Neural cell (in vitro differentiated cells): ENCODE data around the gene SPR. TPM values are rescaled to one million over a fixed set of nuclear protein-coding genes. Genes with fewer than 3 reads are reported as not detected.
"Not testable (repeated sequence)": the region's sequence is repeated elsewhere in the genome, so short reads cannot be mapped to it uniquely, and the experiment has no call there.

Source experiments
- H2AFZ ChIP-seq: fragments of 200-600, 300-800 bp; sonication (generic), shearing (Covaris generic); 2 replicates; pipeline ENCODE4 v1.6.0; 2014; ENCODE audit warnings: low read depth, mild to moderate bottlenecking, antibody characterized with exemption, low read length, moderate library complexity
- H3F3A ChIP-seq: fragments of 200-600 bp; shearing (Covaris generic); 2 replicates; pipeline ENCODE4 v1.6.1; 2016; ENCODE audit warnings: mild to moderate bottlenecking, moderate library complexity, mixed read lengths, antibody characterized with exemption, low read length; ENCODE audit not compliant: insufficient read depth, poor library complexity, severe bottlenecking
- H3K27ac ChIP-seq: fragments of 200-600, 300-800 bp; sonication (generic), shearing (Covaris generic); 2 replicates; pipeline ENCODE4 v1.5.1; 2014; ENCODE audit warnings: mild to moderate bottlenecking, low read length, moderate library complexity
- H3K27me3 ChIP-seq: fragments of 300-800, 200-600 bp; sonication (generic), shearing (Covaris generic); 2 replicates; pipeline ENCODE4 v1.6.0; 2014; ENCODE audit warnings: mild to moderate bottlenecking, low read depth, low read length, moderate library complexity; ENCODE audit not compliant: insufficient read depth
- H3K36me3 ChIP-seq: fragments of 300-800, 200-600 bp; sonication (generic), shearing (Covaris generic); 2 replicates; pipeline ENCODE4 v1.5.1; 2014; ENCODE audit warnings: mild to moderate bottlenecking, antibody characterized with exemption, low read length, moderate library complexity; ENCODE audit not compliant: insufficient read depth
- H3K4me2 ChIP-seq: fragments of 300-800, 200-600 bp; sonication (generic), shearing (Covaris generic); 2 replicates; pipeline ENCODE4 v1.6.0; 2014; ENCODE audit warnings: mild to moderate bottlenecking, low read length
- H3K4me3 ChIP-seq: fragments of 300-800, 200-600 bp; sonication (generic), shearing (Covaris generic); 2 replicates; pipeline ENCODE4 v1.5.1; 2014; ENCODE audit warnings: mild to moderate bottlenecking, low read length, moderate library complexity
- H3K79me2 ChIP-seq: fragments of 200-600 bp; shearing (Covaris generic); replicated peaks from 2 replicates; pipeline ENCODE4 v1.6.0; 2014; ENCODE audit warnings: mild to moderate bottlenecking, low read length, moderate library complexity; ENCODE audit not compliant: insufficient read depth
- H3K9ac ChIP-seq: fragments of 300-800, 200-600 bp; sonication (generic), shearing (Covaris generic); 2 replicates; pipeline ENCODE4 v1.6.1; 2016; ENCODE audit warnings: mild to moderate bottlenecking, low read length, mixed read lengths
- H3K9me2 ChIP-seq: fragments of 200-600 bp; shearing (Covaris generic); 2 replicates; pipeline ENCODE4 v1.6.1; 2016; ENCODE audit warnings: mild to moderate bottlenecking, low read length, mixed read lengths; ENCODE audit not compliant: insufficient read depth
- H3K9me3 ChIP-seq: fragments of 200-600, 300-800 bp; sonication (generic), shearing (Covaris generic); 2 replicates; pipeline ENCODE4 v1.6.1; 2016; ENCODE audit warnings: mild to moderate bottlenecking, mixed run types, low read length, moderate library complexity, mixed read lengths
- H4K20me1 ChIP-seq: fragments of 200-600 bp; shearing (Covaris generic); 2 replicates; pipeline ENCODE4 v1.6.1; 2016; ENCODE audit warnings: mild to moderate bottlenecking, mixed run types; ENCODE audit not compliant: insufficient read depth
- EP300 ChIP-seq: fragments of 450-650 bp; conservative IDR thresholded peaks from 2 replicates; pipeline ENCODE4 v1.6.1; 2014; ENCODE audit warnings: antibody characterized with exemption, mild to moderate bottlenecking, moderate library complexity; ENCODE audit not compliant: poor library complexity, severe bottlenecking
- EZH2 ChIP-seq: fragments of 200-600, 300-800 bp; shearing (Covaris generic), sonication (generic); IDR thresholded peaks from 2 replicates; pipeline ENCODE4 v1.6.1; 2014; ENCODE audit warnings: antibody characterized with exemption, low read length, borderline replicate concordance, mild to moderate bottlenecking; ENCODE audit not compliant: insufficient read depth, poor library complexity, severe bottlenecking
- MXI1 ChIP-seq: fragments of 450-650 bp; conservative IDR thresholded peaks from 2 replicates; pipeline ENCODE4 v1.6.1; 2014; ENCODE audit warnings: antibody characterized with exemption, mild to moderate bottlenecking; ENCODE audit not compliant: poor library complexity, severe bottlenecking
- POLR2AphosphoS5 ChIP-seq: IDR thresholded peaks from 2 replicates; pipeline ENCODE4 v1.6.1; 2012
- RAD21 ChIP-seq: fragments of 450-650 bp; conservative IDR thresholded peaks from 2 replicates; pipeline ENCODE4 v1.6.1; 2014; ENCODE audit warnings: antibody characterized with exemption, mild to moderate bottlenecking, moderate library complexity
- SMC3 ChIP-seq: fragments of 450-650 bp; conservative IDR thresholded peaks from 2 replicates; pipeline ENCODE4 v1.6.1; 2014; ENCODE audit warnings: antibody characterized with exemption, mild to moderate bottlenecking, moderate library complexity; ENCODE audit not compliant: poor library complexity
- TAF1 ChIP-seq: IDR thresholded peaks from 2 replicates; pipeline ENCODE4 v1.6.1; 2012; ENCODE audit warnings: low read depth
- polyA plus RNA-seq: library from polyadenylated mRNA; depleted of rRNA; stranded (reverse); fragments of >200 nt; gene quantifications from 2 replicates; pipeline ENCODE4 v1.2.3, GENCODE V29; 2014
- TF ChIP-seq, protein P1 (sequence below): IDR thresholded peaks from 2 replicates; pipeline ENCODE4 v1.6.1; 2012; ENCODE audit warnings: borderline replicate concordance
- TF ChIP-seq, protein P2 (sequence below): fragments of 450-650 bp; IDR thresholded peaks from 2 replicates; pipeline ENCODE4 v1.5.1; 2014; ENCODE audit warnings: antibody characterized with exemption, mild to moderate bottlenecking, moderate library complexity; ENCODE audit not compliant: poor library complexity, severe bottlenecking

SPR gene
- polyA plus RNA-seq, 1 donor from 2014 or later = 1.8 TPM

GRCh38 chr2:72901426-72901825 lies 14.2 kb downstream of the SPR start:
- H3K27me3 ChIP-seq = no peaks in the 10 kb centered on the region

DNA sequence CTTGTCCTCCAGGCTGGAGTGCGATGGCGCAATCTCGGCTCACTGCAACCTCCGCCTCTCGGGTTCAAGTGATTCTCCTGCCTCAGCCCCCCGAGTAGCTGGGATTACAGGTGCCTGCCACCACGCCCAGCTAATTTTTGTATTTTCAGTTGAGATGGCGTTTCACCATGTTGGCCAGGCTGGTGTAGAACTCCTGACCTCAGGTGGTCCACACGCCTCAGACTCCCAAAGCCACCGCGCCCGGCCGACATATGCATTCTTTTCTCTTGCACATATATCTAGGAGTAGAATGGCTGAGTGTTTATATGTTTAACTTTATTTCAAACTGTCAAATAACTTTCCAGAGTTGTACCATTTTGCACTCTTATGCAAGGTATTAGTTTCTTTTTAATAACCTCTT lies 20.2 kb downstream of the SPR start:
- H3K27me3 ChIP-seq, H3F3A ChIP-seq, H3K9ac ChIP-seq, H3K4me3 ChIP-seq, H3K9me2 ChIP-seq, H3K9me3 ChIP-seq, H3K79me2 ChIP-seq, H3K27ac ChIP-seq, H3K36me3 ChIP-seq, H4K20me1 ChIP-seq, H3K4me2 ChIP-seq, H2AFZ ChIP-seq: not testable (repeated sequence)

More at GRCh38 chr2:72901426-72901825, 14.2 kb downstream of the SPR start:
- TF ChIP-seq POLR2AphosphoS5 (no peak), RAD21 (no peak), EP300 (no peak), MXI1 (no peak), SMC3 (no peak)
- TF ChIP-seq, protein P1, sequence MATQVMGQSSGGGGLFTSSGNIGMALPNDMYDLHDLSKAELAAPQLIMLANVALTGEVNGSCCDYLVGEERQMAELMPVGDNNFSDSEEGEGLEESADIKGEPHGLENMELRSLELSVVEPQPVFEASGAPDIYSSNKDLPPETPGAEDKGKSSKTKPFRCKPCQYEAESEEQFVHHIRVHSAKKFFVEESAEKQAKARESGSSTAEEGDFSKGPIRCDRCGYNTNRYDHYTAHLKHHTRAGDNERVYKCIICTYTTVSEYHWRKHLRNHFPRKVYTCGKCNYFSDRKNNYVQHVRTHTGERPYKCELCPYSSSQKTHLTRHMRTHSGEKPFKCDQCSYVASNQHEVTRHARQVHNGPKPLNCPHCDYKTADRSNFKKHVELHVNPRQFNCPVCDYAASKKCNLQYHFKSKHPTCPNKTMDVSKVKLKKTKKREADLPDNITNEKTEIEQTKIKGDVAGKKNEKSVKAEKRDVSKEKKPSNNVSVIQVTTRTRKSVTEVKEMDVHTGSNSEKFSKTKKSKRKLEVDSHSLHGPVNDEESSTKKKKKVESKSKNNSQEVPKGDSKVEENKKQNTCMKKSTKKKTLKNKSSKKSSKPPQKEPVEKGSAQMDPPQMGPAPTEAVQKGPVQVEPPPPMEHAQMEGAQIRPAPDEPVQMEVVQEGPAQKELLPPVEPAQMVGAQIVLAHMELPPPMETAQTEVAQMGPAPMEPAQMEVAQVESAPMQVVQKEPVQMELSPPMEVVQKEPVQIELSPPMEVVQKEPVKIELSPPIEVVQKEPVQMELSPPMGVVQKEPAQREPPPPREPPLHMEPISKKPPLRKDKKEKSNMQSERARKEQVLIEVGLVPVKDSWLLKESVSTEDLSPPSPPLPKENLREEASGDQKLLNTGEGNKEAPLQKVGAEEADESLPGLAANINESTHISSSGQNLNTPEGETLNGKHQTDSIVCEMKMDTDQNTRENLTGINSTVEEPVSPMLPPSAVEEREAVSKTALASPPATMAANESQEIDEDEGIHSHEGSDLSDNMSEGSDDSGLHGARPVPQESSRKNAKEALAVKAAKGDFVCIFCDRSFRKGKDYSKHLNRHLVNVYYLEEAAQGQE = no peak
- Histone ChIP-seq H3K36me3 (no peaks in the 10 kb centered on the region), H2AFZ (no peak overlapping the region), H3K9ac (no peak overlapping the region), H4K20me1 (no peaks in the 10 kb centered on the region), H3K4me2 (no peak overlapping the region), H3K9me3 (no peaks in the 10 kb centered on the region), H3K79me2 (no peaks in the 10 kb centered on the region), H3F3A (no peaks in the 10 kb centered on the region), H3K27ac (no peak overlapping the region), H3K4me3 (no peak overlapping the region), H3K9me2 (no peaks in the 10 kb centered on the region)

- H3K9ac ChIP-seq = no peak overlapping the region
- no peaks in the 10 kb centered on the region for H3K9me2 ChIP-seq
- H3K36me3 ChIP-seq = no peaks in the 10 kb centered on the region
- H3K27me3 ChIP-seq = peaks cover 17% of the 10 kb centered on the region
- H3K27ac ChIP-seq = no peak overlapping the region
- H3K4me3 ChIP-seq = no peak overlapping the region
- no peaks in the 10 kb centered on the region for H3K79me2 ChIP-seq
- H3F3A ChIP-seq = no peaks in the 10 kb centered on the region
- H3K4me2 ChIP-seq = no peak overlapping the region
- no peak overlapping the region for H2AFZ ChIP-seq
- H3K9me3 ChIP-seq = no peaks in the 10 kb centered on the region
- TF ChIP-seq EP300 = no peak
- TF ChIP-seq MXI1 = no peak
- TF ChIP-seq POLR2AphosphoS5 = no peak
- TF ChIP-seq SMC3 = no peak
- TF ChIP-seq, protein P2, sequence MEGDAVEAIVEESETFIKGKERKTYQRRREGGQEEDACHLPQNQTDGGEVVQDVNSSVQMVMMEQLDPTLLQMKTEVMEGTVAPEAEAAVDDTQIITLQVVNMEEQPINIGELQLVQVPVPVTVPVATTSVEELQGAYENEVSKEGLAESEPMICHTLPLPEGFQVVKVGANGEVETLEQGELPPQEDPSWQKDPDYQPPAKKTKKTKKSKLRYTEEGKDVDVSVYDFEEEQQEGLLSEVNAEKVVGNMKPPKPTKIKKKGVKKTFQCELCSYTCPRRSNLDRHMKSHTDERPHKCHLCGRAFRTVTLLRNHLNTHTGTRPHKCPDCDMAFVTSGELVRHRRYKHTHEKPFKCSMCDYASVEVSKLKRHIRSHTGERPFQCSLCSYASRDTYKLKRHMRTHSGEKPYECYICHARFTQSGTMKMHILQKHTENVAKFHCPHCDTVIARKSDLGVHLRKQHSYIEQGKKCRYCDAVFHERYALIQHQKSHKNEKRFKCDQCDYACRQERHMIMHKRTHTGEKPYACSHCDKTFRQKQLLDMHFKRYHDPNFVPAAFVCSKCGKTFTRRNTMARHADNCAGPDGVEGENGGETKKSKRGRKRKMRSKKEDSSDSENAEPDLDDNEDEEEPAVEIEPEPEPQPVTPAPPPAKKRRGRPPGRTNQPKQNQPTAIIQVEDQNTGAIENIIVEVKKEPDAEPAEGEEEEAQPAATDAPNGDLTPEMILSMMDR = no peak
- no peak for TF ChIP-seq RAD21
- TF ChIP-seq EZH2 = no peak
- TF ChIP-seq TAF1 = no peak
- TF ChIP-seq, protein P1 = no peak
- no peaks in the 10 kb centered on the region for H4K20me1 ChIP-seq
These were observed 21.5 kb downstream of the SPR start for GRCh38 chr2:72908741-72909140.
